Posterior cingulate gyrus (tissue), 11 donors: Measurements from ENCODE around the gene CEBPB.
"Not testable (repeated sequence)": the region's sequence is repeated elsewhere in the genome, so short reads cannot be mapped to it uniquely, and the experiment has no call there.

Source experiments
- DNase-seq, 10 donors: peaks; one replicate each; pipeline versions ENCODE4 v3.0.0 to v3.0.0-alpha.2; 2020 to 2021; ENCODE audit warnings: mixed read lengths in 3 of 10
- intact Hi-C: fragments of 100-400 bp; cut with DNase I; formaldehyde crosslinking; loops from one replicate; pipeline ENCODE4 v1.15.1; 2023

Gene CEBPB

DNA sequence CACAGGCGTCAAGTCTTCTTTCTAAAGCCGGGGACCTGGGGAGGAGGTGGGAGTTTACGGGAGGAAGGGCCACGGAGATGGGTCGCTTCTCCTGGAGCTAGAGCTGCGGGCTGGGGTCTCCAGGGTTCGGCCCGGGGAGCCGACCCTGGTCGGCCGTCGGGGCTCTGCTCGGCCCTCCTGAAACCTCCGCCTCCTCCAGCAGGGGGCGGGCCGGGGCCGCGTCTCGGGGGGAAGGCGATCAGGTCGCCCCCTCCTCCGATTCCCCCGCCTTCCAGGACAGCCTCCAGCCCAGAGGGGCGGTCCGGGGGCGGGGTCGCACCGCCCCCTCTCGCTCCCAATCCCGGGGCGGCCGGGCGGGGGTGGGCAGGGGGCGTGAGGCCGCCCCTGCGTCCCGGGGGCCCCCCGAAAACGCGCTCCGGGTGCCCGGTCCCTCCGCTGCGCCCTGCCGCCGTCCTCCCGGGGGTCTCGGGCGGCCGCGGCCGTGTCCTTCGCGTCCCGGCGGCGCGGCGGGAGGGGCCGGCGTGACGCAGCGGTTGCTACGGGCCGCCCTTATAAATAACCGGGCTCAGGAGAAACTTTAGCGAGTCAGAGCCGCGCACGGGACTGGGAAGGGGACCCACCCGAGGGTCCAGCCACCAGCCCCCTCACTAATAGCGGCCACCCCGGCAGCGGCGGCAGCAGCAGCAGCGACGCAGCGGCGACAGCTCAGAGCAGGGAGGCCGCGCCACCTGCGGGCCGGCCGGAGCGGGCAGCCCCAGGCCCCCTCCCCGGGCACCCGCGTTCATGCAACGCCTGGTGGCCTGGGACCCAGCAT is at the start of gene CEBPB:
Gene CEBPB (plus strand): TSS at position 580 of the 814 bp plus-strand sequence. CDS start 204 bp downstream, at position 784.
- intact Hi-C loops: loop anchor here (10.0 kb wide), 1 partner anchor 554 kb away; no protein-coding TSS in a partner anchor
- peak; percentile 56 to 97 (median 74) for DNase-seq

- DNase-seq: no peak
- intact Hi-C loops: no loop called here
Observed at GRCh38 chr20:50141018-50141675, 49.5 kb upstream of the CEBPB start.

- intact Hi-C loops: no loop called here
- no peak for DNase-seq
Observed at GRCh38 chr20:50141811-50142561, 48.6 kb upstream of the CEBPB start.

GRCh38 chr20:50142812-50143211 is 47.8 kb upstream of the CEBPB start:
- intact Hi-C loops: no loop called here
- DNase-seq: no peak

- intact Hi-C loops: no loop called here
- DNase-seq: no peak
Observed at GRCh38 chr20:50144362-50144761, 46.3 kb upstream of the CEBPB start.

DNA sequence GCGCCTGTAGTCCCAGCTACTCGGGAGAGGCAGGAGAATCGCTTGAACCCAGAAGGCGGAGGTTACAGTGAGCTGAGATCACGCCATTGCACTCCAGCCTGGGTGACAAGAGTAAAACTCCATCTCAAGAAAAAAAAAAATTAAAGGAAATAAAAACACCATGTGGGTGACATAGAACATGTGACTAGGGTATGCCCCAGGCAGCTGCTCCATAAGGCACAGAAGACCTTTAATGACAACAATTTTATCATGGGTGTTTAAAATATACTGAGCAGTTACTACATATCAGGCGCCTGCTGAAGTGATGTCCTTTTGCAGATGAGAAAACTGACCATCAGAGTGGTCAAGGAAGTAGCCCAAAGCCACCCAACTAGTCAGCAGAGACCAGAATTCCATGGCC is 45.1 kb upstream of the CEBPB start:
- no peak for DNase-seq
- intact Hi-C loops: no loop called here

- intact Hi-C loops: no loop called here
- no peak for DNase-seq
Observed at GRCh38 chr20:50146214-50146613, 44.4 kb upstream of the CEBPB start.

DNA sequence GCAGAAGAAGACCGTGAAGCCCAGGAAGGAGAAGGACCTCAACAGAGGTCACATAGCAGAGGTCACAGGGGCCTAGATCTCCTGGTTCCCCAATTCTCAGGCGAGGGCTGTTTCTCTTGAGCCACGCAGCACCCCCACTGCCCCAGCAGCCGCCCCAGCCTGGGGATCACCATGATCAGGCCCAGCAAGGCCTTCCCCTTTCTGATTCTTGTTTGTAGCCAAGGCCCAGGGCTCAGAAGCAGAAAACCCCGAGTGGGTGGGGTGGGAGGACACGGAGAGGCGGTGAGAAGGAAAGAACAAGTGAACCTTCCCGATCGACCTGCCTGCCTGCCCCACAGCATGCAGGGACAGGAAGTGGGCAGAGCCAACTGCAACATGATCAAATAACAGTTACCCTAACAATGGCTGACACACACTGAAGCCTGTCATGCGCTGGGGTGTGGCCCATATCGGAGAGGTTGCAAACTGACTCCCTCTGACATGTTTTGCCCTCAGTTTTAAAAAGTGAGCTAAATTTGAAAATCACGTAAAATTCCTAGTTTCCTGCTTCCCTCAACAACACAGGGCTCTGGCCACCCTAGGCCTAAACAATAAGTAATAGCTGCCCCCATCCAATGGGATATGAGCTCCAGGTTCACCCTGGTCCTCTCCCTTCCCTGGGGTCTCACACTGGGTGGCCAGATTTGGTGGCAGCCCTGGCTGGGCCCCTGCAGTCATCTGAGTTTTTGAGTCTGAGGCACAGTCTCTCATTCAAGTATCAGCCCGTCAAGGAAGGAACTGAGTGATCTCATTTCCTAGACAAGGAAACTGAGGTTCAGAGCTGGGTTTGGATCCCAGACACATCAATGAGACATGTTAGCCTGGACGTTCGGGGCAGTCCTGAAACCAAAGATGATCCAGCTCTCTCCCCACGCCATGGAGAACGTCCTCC is 43.6 kb upstream of the CEBPB start:
- intact Hi-C loops: no loop called here
- no peak for DNase-seq

GRCh38 chr20:50149481-50150254 is 41.0 kb upstream of the CEBPB start:
- no peak for DNase-seq
- intact Hi-C loops: loop anchor here (5.0 kb wide), 1 partner anchor 32 kb away; no protein-coding TSS in a partner anchor

DNA sequence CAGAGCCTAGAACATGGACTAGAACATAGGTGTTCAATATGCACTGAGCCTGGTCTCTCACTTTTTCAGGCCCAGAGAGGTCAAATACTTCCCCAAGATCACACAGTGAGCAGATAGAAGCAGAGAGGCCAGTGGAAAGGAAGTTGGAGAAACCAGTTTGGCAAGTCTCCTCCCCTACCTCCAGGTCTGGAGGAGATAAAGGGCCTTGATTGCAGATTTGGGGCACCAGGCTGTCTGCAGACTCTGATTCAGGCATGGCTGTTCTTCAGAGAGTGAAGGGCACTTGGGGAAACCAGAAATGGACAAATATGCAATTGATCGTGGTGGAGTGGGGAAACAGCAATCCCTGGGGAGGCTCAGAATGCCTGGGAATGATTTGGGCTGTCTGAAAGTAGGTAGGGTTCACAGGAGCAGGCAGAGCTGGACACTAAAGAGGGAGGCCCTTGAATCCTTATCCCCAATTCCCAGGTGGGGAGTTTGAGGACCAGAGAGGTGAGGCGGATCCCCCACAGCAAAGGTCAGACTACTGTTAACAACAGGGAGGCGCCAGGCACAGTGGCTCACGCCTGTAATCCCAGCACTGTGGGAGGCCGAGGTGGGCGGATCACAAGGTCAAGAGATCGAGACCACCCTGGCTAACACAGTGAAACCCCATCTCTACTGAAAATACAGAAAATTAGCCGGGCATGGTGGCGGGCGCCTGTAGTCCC is 39.4 kb upstream of the CEBPB start:
- intact Hi-C loops: loop anchor here (5.0 kb wide), 1 partner anchor 34 kb away; no protein-coding TSS in a partner anchor
- DNase-seq: no peak

DNA sequence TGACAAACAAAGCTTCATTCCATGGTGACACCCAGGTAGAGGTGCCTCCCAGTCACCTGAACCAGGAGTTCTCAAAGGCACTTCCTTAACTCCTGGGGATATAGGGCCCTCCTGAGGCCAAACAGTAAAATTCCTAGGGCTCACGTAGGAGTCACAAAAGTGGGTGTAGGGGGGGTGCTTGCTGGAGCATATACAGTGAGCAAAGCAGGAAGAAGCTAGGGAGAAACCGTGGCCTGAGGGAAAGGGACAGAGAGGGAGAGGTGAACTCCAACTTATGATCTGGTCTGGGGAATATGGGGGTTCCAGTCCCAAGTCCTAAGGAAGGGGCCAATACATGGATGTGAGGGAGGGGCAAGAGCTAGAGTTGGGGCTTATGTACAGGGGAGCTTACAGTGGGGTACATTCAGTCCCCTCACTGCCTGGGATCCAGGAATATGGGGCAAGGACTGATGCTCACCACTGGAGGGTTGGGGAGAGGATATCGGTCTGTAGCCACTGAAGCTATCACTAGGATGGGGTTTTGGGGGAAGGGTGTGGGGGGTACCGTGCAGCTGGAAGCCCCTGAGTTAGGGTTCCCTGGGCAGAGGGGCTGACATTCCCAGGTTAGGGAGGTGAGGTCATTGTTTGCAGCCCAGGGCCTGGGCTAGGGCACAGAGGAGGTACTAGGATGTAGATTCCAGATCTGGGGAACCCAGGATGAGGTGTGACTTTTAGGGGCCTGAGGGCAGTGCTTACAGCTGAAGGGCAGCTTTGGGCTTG is 38.1 kb upstream of the CEBPB start:
- DNase-seq: no peak

GRCh38 chr20:50153153-50153499 is 37.5 kb upstream of the CEBPB start:
- intact Hi-C loops: loop anchor here (5.0 kb wide), 1 partner anchor 36 kb away; no protein-coding TSS in a partner anchor
- DNase-seq: no peak

More for the DNA sequence above, 38.1 kb upstream of the CEBPB start:
- intact Hi-C loops: loop anchor here (5.0 kb wide), 1 partner anchor 35 kb away; no protein-coding TSS in a partner anchor

DNA sequence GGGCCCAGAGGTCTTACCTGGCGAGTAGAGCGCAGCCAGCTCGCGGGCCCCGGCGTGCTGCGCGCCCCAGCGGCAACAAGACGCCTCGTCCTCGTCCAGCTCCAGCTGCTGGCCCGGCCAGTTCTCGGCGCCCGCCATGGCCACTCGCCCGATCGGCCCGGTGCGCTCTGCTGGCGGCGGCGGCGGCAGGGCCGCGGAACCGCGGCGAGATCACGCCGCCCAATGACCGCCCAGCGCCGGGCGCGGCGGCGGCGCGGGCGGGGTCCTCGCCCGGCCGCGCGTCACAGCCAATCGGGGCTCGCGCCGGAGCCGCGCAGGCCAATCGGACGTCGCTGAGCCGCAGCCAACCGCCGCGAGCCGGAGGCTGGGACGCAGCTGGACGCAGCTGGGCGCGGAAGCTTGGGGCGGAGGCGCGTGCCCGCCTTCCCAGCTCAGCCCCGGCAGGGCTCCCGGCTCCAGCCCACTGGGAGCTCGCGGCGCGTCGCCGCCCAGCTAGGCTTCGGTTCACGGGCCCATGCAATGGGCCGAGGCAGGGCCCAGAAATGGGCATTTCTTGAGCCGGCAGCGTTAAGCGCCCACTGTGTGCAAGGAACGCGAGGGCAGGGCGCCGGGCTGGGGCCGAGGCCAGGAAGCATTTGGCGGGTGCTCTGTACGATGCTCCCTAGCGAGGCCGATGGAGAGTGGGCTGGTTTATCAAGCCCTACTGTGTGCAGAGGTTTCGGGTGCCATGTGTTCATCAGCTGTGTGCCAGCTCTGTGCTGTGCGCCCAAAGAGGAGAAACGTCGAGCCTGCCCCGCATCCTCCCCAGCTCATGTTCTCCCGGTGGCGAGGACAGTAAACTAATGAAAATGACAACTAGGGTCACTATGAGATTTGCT is 36.9 kb upstream of the CEBPB start, which contains the start of gene PEDS1:
Gene PEDS1 (minus strand): TSS at position 224 of the 878 bp plus-strand sequence. CDS start 86 bp downstream, at position 138.
- DNase-seq: peak; percentile 83 to 99 (median 90)
- intact Hi-C loops: loop anchor here (5.0 kb wide), 1 partner anchor 36 kb away; no protein-coding TSS in a partner anchor

DNA sequence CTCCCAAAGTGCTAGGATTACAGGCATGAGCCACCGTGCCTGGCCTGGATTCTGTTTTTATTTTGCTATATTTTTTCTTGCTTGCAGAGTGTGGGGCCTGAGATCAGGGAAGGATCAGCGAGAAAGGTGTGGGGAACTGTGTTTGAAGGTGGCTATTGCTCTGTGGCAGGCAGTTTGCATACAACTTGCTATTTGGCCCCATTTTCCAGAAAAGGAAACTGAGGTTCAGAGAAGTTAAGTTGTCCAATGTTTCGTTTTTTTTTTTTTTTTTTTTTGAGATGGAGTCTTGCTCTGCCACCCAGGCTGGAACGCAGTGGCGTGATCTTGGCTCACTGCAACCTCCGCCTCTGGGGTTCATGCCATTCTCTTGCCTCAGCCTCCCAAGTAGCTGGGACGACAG is 29.1 kb upstream of the CEBPB start:
- DNase-seq, intact Hi-C loops: not testable (repeated sequence)

DNA sequence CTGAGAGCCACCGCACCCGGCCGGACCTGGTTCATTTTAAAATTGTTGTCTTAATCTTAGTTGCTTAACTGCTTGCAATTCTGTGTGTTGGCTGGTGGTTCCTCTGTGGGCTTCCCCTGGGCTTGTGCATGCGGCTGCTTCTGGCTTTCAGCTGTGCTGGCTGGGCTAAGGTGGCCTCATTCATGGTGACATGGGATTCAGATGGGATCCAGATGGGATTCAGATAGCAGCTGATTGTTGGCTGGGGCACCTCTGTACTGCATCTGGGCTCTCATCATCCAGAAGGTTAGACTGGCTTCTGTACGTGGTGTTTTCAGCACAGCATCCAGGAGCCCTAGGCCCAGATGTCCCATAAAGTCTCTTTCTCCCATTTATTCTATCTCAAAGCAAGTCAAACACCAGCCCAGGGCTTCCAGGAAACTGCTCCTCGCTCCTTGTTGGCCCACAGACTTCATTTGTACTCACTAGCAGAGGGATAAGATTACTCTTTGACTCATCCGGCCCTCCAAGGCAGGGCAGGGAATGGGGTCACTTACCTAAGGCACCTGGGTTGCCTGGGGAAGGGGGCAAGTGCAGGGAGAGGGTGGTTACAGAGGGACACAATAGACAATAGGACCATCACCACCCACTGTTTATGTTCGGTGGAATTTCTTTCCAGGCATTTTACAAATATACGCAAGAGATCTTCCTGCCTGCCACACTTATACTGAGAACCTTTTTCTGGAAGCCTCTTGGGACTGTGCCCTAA is 26.9 kb upstream of the CEBPB start:
- no peak for DNase-seq
- intact Hi-C loops: no loop called here
